Activated gamma-delta T cell (primary cell): ENCODE data around the gene GOLM1.
"Not testable (repeated sequence)": the region's sequence is repeated elsewhere in the genome, so short reads cannot be mapped to it uniquely, and the experiment has no call there.

Experiments
- DNase-seq: peaks from one replicate; lab custom pipeline; 2025; lab: John Stamatoyannopoulos, UW

The GOLM1 gene

DNA sequence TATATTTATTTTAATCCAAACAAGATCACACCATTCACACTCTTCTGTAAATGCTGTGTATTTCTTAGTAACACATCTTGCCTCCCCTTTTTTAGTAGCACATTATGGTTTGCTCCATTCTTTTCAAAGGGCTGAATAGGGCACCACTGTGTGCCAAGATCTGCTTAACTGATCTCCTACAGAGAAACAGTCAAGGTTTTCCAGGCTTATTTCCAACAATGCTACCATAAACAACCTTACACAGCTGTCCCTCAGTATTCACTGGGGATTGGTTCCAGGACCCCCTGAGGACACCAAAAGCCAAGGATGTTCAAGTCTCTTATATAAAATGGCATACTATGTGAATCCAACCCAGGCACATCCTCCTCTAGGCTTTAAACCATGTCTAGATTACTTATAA is 16.5 kb downstream of the GOLM1 start:
- no peak for DNase-seq

DNA sequence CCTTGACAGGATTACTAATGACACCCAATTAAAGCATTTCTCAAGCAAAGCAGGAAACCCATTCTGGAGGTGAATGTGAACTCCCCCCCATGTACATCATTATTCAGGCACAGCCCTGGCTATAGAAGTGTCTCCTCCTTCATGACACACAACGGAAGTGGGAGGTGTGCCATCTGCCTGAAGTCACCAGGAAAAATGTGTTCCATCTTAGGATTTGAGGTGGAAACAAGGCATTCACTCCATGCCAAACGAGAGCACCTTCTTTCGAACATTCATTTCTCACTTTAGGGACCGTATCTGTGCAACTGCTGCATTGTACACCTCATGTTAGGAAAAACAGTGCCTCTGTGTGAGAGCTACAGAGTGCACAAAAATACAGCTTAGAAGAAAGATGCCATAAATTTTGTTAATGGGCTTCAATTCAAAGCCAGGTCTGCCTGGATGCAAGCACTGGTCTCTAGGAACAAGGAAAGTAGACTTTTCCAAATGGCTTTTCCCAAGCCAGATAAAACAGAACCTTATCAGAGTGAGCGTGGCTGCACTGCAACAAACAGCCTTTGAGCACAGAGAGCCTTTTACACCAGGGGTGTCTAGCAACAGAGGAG is 19.4 kb downstream of the GOLM1 start:
- no peak for DNase-seq

DNA sequence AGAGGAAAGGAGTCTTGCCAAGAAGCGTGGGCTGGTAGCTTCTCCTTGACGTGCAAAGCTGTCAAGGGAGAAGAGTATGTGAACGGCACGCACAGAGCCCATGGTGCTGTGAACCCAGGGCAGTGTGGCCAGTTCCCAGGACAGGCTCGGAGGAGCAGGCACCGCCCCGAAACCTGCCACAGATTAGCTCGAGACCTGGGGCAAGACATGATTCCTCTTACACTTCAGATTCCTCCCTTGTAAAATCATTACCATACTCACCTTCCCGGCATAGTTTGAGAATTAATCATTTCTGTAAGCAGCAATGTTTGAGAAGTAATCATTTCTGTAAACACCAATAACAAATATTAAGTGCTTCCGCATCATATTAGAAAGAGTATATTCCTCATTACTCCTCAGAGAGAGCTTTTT is 19.9 kb downstream of the GOLM1 start:
- no peak for DNase-seq

DNA sequence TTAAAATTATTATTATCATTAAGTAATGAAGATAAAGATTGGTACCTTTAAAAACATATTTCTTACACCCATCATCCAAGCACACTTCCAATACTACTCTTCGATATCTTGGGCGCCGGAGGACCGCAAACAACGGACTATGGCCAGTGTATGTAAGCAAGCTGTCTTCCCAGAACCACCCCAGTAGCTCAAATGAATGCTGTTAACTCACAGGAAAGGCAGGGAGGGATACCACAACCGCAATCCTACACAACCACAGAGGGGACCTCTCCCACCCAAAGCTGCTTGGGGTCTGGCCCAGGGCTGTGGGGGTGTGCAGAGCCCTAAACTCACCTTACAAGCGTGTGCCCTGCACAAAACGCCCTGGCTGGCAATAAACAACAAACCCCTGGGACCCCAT is 20.6 kb downstream of the GOLM1 start:
- DNase-seq, result no peak

DNA sequence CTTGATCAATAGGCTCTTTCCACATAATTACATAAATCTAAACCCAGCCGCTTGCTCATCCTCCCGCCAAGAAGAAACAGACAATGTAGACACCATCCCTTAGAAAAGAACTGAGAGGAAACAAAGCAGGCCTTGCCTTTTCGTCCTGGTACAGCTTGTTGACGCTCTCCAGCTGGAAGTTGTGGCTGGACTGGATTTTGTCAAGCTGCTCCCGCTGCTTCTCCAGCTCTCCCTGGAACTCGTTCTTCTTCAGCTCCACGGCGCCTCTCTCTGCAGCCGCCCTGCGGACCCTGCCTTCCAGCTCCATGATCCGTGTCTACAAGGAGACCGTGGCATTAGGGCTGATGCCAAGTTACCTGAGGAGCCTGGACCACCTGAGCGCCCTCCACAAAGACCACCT is 22.1 kb downstream of the GOLM1 start:
- DNase-seq, result no peak

DNA sequence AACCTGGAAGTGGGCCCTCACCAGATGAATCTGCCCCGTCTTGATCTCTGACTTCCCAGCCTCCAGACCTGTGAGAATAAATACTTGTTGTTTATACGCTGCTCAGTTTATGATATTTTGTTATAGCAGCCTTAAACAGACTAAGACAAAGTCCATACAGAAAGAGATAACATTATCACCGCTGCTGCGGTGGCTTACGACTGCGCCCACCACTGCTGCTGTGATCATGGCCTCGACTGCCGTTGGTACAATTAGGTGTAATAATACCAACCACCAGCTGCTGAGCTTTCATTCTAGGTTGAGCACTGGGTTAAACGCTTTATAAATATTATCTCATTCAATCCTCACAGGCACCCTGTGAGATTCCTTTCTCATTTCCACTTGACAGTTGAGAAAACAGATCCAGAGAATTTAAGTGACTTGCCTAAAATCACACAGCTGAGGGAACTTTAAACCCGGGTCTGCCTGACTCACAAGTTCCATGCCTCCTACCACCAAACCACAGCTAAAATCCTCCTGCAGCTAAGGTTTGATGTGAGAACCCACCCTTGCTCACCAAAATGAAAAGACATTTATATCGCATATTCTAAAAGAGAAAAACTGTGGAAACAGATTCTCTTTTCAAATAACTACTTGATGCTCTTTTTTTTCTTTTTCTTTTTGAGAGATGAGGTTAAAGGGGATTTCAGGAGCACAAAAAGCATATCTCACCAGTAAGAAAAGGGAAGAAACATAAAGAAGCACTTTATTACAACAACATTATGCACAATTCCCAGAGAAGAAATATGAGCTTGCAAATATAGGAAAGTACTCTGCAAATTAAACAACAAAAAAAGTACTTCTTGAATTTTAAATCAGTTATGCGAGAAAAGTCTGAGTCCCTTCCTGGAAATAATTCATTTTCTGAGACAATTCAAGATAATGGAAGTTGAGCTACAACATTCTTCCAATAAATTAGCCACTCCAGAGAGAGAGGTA is 23.9 kb downstream of the GOLM1 start:
- no peak for DNase-seq

DNA sequence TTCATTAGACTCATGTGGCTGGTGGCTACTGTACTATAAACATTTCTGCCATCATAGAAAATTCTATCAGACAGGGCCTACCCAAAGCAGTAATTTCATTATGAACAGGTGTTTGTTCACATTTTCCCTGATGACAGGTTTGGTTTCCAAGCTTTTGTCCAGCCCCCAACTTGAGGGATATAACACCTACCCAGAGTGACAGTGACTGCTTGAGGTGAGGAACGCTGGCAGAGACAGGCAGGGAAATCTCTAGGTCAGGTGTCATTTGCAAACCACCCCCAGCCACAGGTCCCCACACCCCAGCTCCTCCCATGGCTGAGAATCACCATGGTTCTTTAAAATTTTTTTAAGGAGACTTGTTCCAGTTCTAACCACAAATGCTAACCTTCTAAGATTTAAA is 25.5 kb downstream of the GOLM1 start:
- DNase-seq, result no peak

DNA sequence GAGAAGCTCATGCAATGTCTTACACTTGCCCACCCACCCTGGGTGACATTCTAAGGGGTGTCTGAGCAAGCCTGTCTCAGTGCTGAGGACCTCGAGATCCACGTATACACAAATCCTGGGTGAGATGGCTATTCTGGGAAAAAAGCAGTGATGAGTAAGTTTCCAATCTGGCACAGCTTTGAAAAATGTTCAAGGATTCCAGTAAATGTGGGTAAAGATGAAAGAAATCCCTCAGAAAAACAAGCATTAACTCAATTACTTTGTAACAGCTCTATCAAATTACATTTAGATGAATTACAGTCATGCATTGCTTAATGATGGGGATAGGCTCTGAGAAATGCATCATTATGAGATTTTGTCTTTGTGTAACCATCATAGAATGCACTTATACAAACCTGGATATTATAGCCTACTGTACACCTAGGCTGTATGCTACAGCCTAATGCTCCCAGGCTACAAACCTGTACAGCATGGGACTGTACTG is 26.9 kb downstream of the GOLM1 start:
- DNase-seq, result no peak

DNA sequence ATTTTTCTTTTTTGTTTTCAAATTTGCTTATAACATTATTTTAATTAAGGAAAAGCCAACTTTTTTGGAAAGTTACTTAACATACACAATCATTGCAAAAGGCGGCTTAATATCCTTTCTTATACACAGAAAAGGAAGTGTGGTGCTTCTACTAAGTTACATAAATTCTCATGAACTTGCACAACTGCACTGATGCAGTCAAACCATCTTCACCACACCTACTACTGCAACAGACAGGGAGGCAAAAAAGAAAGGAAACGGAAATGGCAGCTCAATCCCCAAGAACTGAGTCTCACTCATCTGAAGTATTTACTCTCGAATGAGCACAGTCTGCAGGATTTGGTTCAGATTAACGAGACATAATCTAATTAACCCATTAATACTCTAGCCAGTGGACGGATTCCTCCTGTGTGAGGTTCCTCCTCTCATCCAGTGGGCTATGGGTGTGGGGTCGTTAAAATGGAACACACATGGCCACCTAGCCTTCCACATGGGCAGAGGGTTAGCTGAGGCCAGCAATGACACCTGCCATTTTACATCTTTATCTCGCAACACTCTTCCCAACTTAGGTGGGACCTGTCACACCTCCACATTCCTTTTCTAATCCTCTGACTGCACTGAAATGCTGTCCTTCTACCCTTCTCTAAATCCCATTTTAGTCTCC is 30.0 kb downstream of the GOLM1 start:
- no peak for DNase-seq

DNA sequence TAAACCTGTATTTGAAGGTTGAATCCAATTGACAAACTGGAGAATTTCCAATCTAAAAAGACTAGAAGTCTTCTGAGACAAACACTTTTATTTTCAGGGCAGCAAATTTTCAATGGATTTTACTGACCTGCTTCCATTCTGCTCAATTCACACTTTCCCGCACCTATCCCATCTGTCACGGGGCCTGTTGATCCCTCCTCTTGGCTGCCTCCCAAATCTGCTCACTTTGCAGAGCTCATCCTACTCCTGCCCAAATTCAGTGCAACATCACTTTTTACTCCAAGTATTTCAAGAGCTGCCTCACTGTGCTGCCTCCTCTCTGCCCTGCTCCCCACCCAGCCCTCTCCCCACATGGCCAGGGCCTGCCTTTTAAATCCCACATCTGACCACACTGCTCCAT is 35.1 kb downstream of the GOLM1 start:
- DNase-seq, result no peak

DNA sequence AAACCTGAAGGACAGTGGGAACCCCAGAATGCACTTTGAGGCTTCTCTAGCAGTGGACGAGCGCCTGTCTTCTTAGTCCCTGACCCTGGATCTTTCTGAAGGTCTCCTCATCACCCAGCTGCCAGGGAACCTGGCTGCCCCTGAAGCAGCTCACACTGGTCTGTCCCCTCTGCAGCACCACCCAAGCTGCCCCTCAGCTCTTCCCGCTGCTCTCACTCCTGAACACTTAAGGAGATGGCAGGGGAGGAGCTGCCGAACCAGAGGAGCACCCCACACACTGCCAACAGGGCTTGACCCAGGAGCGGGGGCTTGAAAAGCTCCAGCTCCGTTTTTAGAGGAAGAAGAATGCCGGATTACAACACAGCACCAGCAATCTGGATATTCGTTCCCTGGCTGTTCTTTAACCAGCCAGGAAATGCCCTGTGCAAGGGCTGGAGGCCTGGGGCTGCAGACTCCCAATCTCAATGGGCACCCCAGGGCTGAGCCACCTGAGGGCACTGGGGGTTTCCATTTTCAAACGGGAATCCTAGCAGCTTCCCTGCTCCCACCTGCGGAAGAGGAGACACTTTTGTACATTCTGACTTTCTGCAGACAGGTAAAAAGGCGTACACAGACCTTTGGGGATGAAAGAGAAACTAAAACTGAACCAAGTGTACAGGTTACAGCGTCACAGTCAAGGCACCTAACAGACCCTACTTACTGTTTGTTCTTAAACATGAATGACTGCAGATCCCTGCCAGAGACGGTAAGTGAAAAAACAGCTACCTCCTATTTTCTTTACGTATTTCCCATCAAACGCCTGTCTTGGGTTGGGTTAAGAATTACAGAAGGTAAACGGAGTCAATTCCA is 36.3 kb downstream of the GOLM1 start:
- no peak for DNase-seq

DNA sequence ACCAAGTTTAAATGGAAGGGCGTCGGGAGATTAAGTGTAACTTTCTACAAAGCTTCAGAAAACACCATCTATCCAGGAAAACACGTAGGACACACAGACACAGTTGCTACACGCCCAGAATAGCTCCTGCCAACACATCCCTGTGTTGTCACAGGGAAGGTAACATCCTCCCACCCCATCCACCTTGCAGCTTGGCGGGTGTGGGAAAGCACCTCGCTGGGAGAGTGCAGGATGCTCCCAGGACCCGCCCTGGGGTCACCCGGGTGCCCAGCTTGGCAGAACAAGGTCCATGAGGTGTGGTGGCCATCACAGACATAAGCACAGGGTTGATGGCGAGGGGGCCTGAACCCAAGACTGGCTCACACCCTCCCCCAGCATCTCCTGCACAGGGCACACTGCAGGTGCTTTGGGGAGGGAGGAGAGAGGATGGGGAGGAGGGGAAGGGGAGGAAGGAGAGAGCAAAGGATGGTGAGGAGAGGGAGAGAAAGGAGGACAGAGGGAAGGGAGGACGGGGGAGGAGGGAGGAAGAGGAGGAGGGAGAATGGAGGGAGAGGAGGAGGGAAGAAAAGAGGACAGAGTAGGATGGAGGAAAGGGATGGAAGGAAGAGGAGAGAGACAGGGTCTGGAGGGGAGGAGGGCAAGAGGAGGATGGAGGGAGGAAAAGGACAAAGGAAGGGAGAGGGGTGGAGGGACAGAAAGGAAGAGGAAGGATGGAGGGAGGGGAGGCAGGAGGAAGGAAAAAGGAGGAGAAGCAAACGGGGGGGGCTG is 37.2 kb downstream of the GOLM1 start:
- DNase-seq, result no peak

DNA sequence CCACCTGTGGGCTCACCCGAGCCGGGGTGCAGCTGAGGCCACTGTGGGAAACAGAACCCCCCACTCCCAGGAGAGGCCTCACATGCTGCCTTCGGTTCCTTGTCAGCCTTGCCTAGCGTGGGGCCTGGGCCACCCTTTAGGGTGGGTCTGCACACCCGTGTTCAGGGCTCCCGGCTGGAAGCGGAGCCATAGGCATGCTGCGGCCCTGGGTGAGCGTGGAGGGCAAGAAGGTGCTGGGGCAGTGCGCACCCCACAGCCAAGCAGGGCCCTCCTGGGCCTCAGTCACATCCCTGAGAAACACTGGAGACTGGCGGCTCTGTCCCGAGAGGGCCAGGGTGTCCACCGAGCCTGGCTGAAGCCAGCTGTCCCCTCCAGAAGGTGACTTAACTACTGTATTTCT is 41.9 kb downstream of the GOLM1 start:
- DNase-seq, result no peak

DNA sequence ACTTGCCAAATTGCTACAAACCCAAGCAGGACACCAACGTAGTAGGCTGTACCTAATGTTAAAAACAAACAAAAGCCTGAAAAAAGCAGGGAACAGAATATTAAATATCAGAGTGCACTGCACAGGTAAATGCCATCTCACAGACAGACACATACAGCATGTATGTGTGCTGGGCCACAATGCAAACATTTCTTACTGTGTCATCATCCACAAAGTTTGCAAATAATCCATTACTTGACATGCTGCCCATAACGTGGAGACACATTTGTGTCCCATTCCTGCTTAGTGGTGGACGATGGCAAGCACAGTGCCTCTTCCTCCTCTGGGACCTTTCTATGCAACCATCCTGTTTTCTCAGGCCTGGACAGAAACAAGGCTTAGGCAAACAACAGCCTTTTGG is 44.7 kb downstream of the GOLM1 start:
- DNase-seq, result no peak

DNA sequence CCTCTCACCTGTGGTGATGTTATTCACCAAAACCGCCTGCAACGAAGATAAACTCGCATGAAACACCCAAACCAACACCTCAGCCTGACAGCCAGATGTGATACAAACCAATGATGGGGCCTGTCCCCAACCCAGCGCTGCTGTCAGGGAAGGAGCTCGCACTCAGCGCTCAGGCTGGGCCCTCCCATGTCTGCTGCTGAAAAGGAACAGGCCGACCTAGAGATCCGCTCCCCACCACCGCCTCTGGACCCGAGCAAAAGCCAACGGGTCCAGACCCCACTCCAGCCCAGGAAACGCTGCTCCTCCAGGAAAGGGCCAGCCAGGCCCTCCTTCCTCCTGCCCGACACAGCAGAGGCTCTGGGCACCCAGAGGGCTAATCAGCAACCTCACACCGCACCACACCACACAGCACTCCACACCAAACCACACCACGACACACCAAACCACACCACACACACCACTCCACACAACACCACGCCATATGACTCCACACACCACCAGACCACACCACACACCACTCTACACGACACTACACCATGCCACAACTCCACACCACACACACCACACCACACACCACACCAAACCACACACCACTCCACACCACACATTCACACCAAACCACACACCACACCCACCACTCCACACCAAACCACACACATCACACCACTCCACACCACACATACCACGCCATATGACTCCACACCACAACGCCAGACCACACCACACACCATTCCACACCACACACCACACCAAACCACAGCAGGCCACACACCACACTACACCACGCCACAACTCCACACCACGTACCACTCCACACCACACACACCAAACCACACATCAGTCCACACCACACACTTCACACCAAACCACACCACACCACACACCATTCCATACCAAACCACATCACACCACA is 46.5 kb downstream of the GOLM1 start:
- DNase-seq, result no peak

DNA sequence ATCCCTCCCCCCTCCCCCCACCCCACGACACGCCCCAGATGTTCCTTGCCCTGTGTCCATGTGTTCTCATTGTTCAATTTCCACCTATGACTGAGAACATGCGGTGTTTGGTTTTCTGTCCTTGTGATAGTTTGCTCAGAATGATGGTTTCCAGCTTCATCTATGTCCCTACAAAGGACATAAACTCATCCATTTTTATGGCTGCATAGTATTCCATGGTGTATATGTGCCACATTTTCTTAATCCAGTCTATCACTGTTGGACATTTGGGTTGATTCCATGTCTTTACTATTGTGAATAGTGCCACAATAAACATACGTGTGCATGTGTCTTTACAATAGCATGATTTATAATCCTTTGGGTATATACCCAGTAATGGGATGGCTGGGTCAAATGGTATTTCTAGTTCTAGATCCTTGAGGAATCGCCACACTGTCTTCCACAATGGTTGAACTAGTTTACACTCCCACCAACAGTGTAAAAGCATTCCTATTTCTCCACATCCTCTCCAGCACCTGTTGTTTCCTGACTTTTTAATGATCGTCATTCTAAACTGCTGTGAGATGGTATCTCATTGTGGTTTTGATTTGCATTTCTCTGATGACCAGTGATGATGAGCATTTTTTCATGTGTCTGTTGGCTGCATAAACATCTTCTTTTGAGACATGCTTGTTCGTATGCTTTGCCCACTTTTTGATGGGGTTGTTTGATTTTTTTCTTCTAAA is 51.2 kb downstream of the GOLM1 start:
- not testable (repeated sequence) for DNase-seq

DNA sequence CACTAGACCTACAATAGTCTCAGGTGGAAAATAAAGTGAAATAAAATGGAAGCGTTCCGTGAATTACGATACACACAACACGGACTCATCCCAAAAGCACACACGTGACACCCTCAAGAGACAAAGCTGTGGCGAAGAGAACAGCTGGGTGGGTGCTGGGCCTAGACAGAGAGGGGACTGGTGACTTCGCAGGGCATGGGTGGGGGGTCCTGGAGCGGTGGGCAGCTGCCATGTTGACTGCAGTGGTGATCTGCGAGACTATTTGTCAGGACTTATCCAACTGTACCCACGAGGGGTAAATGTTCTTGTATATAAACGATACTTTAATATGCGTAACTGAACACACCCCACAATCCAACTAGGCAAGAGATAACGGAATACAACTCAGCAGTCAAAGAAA is 52.0 kb downstream of the GOLM1 start:
- DNase-seq, result no peak

DNA sequence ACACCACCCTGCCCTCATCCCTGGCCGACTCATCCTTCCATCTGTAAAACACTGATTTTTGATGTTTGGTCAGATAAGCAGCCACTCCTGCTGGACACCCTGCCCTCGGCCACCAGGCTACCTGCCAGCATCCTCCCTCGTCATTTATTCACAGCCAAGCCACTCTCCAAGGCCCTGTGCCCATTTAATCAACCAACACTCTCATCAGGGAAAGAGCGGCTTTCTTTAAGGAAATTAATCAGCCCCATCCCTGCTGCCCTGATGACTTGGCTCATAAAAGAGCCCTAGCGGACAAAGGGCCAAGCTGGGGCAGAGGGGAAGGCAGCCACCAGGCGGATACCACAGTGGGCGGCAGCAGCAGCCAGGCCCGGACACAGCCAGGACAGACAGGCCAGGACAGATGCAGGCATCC is 52.4 kb downstream of the GOLM1 start:
- DNase-seq, result no peak

DNA sequence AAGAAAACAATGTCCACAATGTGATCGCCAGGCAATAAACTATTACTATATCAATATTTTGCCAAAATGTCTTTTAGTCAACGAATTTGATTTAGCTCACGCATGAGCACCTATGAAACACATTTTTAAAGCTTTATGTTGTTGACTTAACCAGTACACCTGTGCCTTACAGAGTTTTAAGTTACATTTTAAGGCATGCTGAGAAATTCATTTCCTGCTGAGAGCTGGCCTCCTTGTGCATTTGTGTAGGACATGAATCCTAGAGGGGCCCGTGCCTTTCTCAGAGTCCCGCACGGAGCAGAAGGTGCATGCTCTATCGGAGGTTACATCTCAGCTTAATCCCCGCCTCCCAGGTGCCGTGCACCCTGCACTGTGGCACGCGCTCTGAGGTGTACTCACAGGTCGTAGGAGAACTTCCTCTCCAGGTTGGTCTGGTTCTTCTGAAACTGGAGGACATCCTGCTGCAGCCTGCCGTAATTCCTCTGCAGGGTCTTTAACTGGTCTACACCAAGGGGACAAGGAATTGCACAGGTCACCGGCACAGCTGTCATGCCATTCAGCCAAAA is 53.2 kb downstream of the GOLM1 start:
- DNase-seq, result no peak
